D721Med (cell line): ENCODE results near the gene PTPN13.
"Not testable (repeated sequence)": the region's sequence is repeated elsewhere in the genome, so short reads cannot be mapped to it uniquely, and the experiment has no call there.

ENCODE experiments used
- DNase-seq: peaks from one replicate; pipeline ENCODE4 v3.0.0; 2011; ENCODE audit warnings: low spot score; ENCODE audit not compliant: insufficient read length
- FAIRE-seq: peaks from 2 replicates; lab custom pipeline; 2011; peaks lifted over from hg19 to GRCh38; lab: Jason Lieb, UNC
- CTCF ChIP-seq: IDR thresholded peaks from 2 replicates; pipeline ENCODE4 v1.5.1; 2012; ENCODE audit warnings: mild to moderate bottlenecking, control low read depth; ENCODE audit not compliant: insufficient read depth; ENCODE audit errors: missing control alignments

PTPN13 gene

GRCh38 chr4:86640469-86640868 is 46.4 kb downstream of the PTPN13 start:
- TF ChIP-seq CTCF: no peak
- DNase-seq (no peak), FAIRE-seq (peak; percentile 96)

- DNase-seq (no peak), FAIRE-seq (peak; percentile 79)
- TF ChIP-seq CTCF: no peak
Observed at GRCh38 chr4:86641516-86642090, 47.5 kb downstream of the PTPN13 start.

- no peak for DNase-seq
- no peak for FAIRE-seq
- TF ChIP-seq CTCF: no peak
Observed at GRCh38 chr4:86644892-86645291, 50.8 kb downstream of the PTPN13 start.

GRCh38 chr4:86652332-86652932 is 58.3 kb downstream of the PTPN13 start:
- FAIRE-seq (no peak), DNase-seq (no peak)
- TF ChIP-seq CTCF: no peak

- peak; percentile 17 for TF ChIP-seq CTCF
- FAIRE-seq: no peak
- no peak for DNase-seq
Observed at GRCh38 chr4:86653237-86653865, 59.2 kb downstream of the PTPN13 start.

GRCh38 chr4:86656781-86657180 is 62.7 kb downstream of the PTPN13 start:
- DNase-seq, FAIRE-seq: not testable (repeated sequence)

GRCh38 chr4:86657382-86657781 is 63.3 kb downstream of the PTPN13 start:
- no peak for FAIRE-seq
- TF ChIP-seq CTCF: no peak

More at GRCh38 chr4:86657382-86657781, 63.3 kb downstream of the PTPN13 start:
- no peak for DNase-seq
